ENCODE measurements around the gene SREBF1.

The SREBF1 gene

DNA sequence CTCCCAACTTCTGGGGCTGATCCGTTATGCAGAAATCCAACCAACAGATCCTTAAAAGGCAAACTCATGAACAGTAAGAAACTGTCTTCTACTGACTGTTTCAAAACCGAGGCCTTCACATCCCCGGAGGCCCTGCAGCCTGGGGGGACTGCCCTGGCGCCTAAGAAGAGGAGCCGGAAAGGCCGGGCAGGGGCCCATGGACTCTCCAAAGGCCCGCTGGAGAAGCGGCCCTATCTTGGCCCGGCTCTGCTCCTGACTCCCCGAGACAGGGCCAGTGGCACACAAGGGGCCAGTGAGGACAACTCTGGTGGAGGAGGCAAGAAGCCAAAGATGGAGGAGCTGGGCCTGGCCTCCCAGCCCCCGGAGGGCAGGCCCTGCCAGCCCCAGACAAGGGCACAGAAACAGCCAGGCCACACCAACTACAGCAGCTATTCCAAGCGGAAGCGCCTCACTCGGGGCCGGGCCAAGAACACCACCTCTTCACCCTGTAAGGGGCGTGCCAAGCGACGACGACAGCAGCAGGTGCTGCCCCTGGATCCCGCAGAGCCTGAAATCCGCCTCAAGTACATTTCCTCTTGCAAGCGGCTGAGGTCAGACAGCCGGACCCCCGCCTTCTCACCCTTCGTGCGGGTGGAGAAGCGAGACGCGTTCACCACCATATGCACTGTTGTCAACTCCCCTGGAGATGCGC lies 39.5 kb downstream of the SREBF1 start:
- H3K36me3 ChIP-seq, result peaks cover 42 to 91% (median 83%) of the 10 kb centered on the region in 11 experiments
- H3K9ac ChIP-seq, result peak overlapping the region in 7 of 11 experiments; percentile 0 to 56 (median 40); a peak in 10 of 22 replicates
- H3K27me3 ChIP-seq, result 0 out of 22 replicates have a peak, but pooled peaks cover 0 to 5% (median 0%) of the 10 kb centered on the region in 11 experiments
- H4K20me1 ChIP-seq, result peaks cover 65 to 100% (median 96%) of the 10 kb centered on the region in 11 experiments
- H3K9me3 ChIP-seq (replicated peaks in 1 of 11), result no peaks in the 10 kb centered on the region
- no peak overlapping the region for H3K4me3 ChIP-seq
- peak overlapping the region in 4 of 11 experiments; percentile 25 to 59 (median 50); a peak in 6 of 22 replicates for H3K27ac ChIP-seq
- peak overlapping the region; percentile 28 to 86 (median 70) for H3K4me2 ChIP-seq
- TF ChIP-seq Cebpa-rat (IDR thresholded peaks at IDR 0.05), result no peak
- H3K4me1 ChIP-seq, result peaks cover 20 to 75% (median 63%) of the 10 kb centered on the region in 10 experiments

DNA sequence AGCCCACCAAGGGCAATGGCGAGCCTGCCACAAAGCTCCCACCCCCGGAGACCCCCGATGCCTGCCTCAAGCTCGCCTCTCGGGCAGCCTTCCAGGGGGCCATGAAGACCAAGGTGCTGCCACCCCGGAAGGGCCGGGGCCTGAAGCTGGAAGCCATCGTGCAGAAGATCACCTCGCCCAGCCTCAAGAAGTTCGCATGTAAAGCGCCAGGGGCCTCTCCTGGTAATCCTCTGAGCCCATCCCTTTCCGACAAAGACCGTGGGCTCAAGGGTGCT lies 40.1 kb downstream of the SREBF1 start:
- Histone ChIP-seq H4K20me1 (peaks cover 70 to 100% (median 96%) of the 10 kb centered on the region in 11 experiments), H3K9me3 (replicated peaks in 1 of 11) (no peaks in the 10 kb centered on the region), H3K27me3 (0 out of 22 replicates have a peak, but pooled peaks cover 0 to 5% (median 0%) of the 10 kb centered on the region in 11 experiments), H3K4me2 (peak overlapping the region; percentile 28 to 86 (median 70); a peak in 21 of 22 replicates), H3K9ac (peak overlapping the region in 8 of 11 experiments; percentile 0 to 56 (median 38); a peak in 11 of 22 replicates), H3K27ac (peak overlapping the region in 3 of 11 experiments; percentile 25 to 59 (median 48); a peak in 5 of 22 replicates), H3K4me3 (no peak overlapping the region), H3K4me1 (peaks cover 26 to 80% (median 68%) of the 10 kb centered on the region in 10 experiments), H3K36me3 (peaks cover 42 to 86% (median 79%) of the 10 kb centered on the region in 11 experiments)
- no peak for TF ChIP-seq Cebpa-rat (IDR thresholded peaks at IDR 0.05)

DNA sequence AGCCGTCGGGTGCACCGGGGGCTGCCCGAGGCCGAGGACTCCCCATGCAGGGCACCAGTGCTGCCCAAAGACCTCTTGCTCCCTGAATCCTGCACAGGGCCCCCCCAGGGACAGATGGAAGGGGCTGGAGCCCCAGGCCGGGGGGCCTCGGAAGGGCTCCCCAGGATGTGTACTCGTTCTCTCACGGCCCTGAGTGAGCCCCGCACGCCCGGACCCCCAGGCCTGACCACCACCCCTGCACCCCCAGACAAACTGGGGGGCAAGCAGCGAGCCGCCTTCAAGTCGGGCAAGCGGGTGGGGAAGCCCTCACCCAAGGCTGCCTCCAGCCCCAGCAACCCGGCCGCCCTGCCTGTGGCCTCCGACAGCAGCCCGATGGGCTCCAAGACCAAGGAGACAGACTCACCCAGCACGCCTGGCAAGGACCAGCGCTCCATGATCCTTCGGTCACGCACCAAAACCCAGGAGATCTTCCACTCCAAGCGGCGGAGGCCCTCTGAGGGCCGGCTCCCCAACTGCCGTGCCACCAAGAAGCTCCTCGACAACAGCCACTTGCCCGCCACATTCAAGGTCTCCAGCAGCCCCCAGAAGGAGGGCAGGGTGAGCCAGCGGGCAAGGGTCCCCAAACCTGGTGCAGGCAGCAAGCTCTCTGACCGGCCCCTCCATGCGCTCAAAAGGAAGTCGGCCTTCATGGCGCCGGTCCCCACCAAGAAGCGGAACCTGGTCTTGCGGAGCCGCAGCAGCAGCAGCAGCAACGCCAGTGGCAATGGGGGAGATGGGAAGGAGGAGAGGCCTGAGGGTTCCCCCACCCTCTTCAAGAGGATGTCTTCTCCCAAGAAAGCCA lies 40.6 kb downstream of the SREBF1 start:
- H3K27me3 ChIP-seq, result 0 out of 22 replicates have a peak, but pooled peaks cover 0 to 5% (median 0%) of the 10 kb centered on the region in 11 experiments
- H3K9ac ChIP-seq, result peak overlapping the region in 7 of 11 experiments; percentile 15 to 56 (median 40); a peak in 10 of 22 replicates
- H3K36me3 ChIP-seq, result peaks cover 42 to 80% (median 75%) of the 10 kb centered on the region in 11 experiments
- no peak overlapping the region for H3K4me3 ChIP-seq
- peaks cover 31 to 86% (median 74%) of the 10 kb centered on the region in 10 experiments for H3K4me1 ChIP-seq
- no peaks in the 10 kb centered on the region for H3K9me3 ChIP-seq (replicated peaks in 1 of 11)
- peaks cover 76 to 100% (median 96%) of the 10 kb centered on the region in 11 experiments for H4K20me1 ChIP-seq
- H3K4me2 ChIP-seq, result peak overlapping the region; percentile 28 to 86 (median 70); a peak in 21 of 22 replicates
- peak overlapping the region in 3 of 11 experiments; percentile 25 to 59 (median 48); a peak in 4 of 22 replicates for H3K27ac ChIP-seq
- no peak for TF ChIP-seq Cebpa-rat (IDR thresholded peaks at IDR 0.05)

DNA sequence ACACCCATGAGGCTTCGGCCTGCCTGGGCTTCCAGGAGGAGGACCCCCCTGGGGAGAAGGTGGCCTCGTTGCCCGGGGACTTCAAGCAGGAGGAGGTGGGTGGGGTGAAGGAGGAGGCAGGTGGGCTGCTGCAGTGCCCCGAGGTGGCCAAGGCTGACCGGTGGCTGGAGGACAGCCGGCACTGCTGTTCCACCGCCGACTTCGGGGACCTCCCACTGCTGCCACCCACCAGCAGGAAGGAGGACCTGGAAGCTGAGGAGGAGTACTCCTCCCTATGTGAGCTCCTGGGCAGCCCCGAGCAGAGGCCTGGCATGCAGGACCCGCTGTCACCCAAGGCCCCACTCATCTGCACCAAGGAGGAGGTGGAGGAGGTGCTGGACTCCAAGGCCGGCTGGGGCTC lies 41.5 kb downstream of the SREBF1 start:
- no peaks in the 10 kb centered on the region for H3K9me3 ChIP-seq (replicated peaks in 1 of 11)
- H3K27ac ChIP-seq, result no peak overlapping the region
- H3K4me2 ChIP-seq, result peak overlapping the region in 8 of 11 experiments; percentile 62 to 86 (median 73); a peak in 10 of 22 replicates
- H3K36me3 ChIP-seq, result peaks cover 42 to 72% (median 66%) of the 10 kb centered on the region in 11 experiments
- no peak overlapping the region for H3K4me3 ChIP-seq
- H3K9ac ChIP-seq, result peak overlapping the region in 2 of 11 experiments; percentile 14 to 35; a peak in 1 of 22 replicates
- peaks cover 31 to 94% (median 82%) of the 10 kb centered on the region in 10 experiments for H3K4me1 ChIP-seq
- TF ChIP-seq Cebpa-rat (IDR thresholded peaks at IDR 0.05), result no peak
- peaks cover 85 to 100% (median 96%) of the 10 kb centered on the region in 11 experiments for H4K20me1 ChIP-seq
- H3K27me3 ChIP-seq, result 0 out of 22 replicates have a peak, but pooled peaks cover 0 to 5% (median 0%) of the 10 kb centered on the region in 11 experiments

DNA sequence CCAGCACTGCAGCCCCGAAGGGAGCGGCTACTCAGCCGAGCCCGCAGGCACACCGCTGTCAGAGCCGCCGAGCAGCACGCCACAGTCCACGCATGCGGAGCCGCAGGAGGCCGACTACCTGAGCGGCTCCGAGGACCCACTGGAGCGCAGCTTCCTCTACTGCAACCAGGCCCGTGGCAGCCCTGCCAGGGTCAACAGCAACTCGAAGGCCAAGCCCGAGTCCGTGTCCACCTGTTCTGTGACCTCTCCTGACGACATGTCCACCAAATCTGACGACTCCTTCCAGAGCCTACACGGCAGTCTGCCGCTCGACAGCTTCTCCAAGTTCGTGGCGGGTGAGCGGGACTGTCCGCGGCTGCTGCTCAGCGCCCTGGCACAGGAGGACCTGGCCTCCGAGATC lies 42.4 kb downstream of the SREBF1 start:
- H4K20me1 ChIP-seq, result peaks cover 94 to 100% (median 96%) of the 10 kb centered on the region in 11 experiments
- H3K9ac ChIP-seq, result no peak overlapping the region
- H3K36me3 ChIP-seq, result peaks cover 42 to 64% (median 63%) of the 10 kb centered on the region in 11 experiments
- no peak overlapping the region for H3K27ac ChIP-seq
- 0 out of 22 replicates have a peak overlapping the region, but pooled peaks of 1 of the 11 experiments have one; percentile 4 for H3K4me2 ChIP-seq
- no peak for TF ChIP-seq Cebpa-rat (IDR thresholded peaks at IDR 0.05)
- H3K9me3 ChIP-seq (replicated peaks in 1 of 11), result no peaks in the 10 kb centered on the region
- H3K27me3 ChIP-seq, result 0 out of 22 replicates have a peak, but pooled peaks cover 0 to 5% (median 0%) of the 10 kb centered on the region in 11 experiments
- no peak overlapping the region for H3K4me3 ChIP-seq
- H3K4me1 ChIP-seq, result peaks cover 31 to 97% (median 87%) of the 10 kb centered on the region in 10 experiments

DNA sequence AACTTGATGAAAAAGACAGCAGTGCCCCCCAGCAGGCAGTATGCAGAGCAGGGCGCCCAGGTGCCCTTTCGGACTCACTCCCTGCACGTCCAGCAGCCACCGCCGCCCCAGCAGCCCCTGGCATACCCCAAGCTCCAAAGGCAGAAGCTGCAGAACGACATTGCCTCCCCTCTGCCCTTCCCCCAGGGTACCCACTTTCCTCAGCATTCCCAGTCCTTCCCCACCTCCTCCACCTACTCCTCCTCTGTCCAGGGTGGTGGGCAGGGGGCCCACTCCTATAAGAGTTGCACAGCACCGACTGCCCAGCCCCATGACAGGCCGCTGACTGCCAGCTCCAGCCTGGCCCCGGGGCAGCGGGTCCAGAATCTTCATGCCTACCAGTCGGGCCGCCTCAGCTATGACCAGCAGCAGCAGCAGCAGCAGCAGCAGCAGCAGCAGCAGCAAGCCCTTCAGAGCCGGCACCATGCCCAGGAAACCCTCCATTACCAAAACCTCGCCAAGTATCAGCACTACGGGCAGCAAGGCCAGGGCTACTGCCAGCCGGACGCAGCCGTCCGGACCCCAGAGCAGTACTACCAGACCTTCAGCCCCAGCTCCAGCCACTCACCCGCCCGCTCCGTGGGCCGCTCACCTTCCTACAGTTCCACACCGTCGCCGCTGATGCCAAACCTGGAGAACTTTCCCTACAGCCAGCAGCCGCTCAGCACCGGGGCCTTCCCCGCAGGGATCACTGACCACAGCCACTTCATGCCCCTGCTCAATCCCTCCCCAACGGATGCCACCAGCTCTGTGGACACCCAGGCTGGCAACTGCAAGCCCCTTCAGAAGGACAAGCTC lies 43.2 kb downstream of the SREBF1 start:
- H3K27ac ChIP-seq, result peak overlapping the region in 3 of 11 experiments; percentile 28 to 37 (median 36); a peak in 4 of 22 replicates
- no peak overlapping the region; a peak in 1 of 20 replicates for H3K4me3 ChIP-seq
- H3K4me1 ChIP-seq, result peaks cover 31 to 97% (median 87%) of the 10 kb centered on the region in 10 experiments
- H3K9ac ChIP-seq, result peak overlapping the region in 6 of 11 experiments; percentile 27 to 48 (median 38); a peak in 8 of 22 replicates
- no peak for TF ChIP-seq Cebpa-rat (IDR thresholded peaks at IDR 0.05)
- peak overlapping the region; percentile 71 to 90 (median 82) for H3K4me2 ChIP-seq
- H3K27me3 ChIP-seq, result 0 out of 22 replicates have a peak, but pooled peaks cover 0 to 5% (median 0%) of the 10 kb centered on the region in 11 experiments
- H3K9me3 ChIP-seq (replicated peaks in 1 of 11), result no peaks in the 10 kb centered on the region
- peaks cover 95 to 100% (median 96%) of the 10 kb centered on the region in 11 experiments for H4K20me1 ChIP-seq
- peaks cover 42 to 61% (median 55%) of the 10 kb centered on the region in 11 experiments for H3K36me3 ChIP-seq

DNA sequence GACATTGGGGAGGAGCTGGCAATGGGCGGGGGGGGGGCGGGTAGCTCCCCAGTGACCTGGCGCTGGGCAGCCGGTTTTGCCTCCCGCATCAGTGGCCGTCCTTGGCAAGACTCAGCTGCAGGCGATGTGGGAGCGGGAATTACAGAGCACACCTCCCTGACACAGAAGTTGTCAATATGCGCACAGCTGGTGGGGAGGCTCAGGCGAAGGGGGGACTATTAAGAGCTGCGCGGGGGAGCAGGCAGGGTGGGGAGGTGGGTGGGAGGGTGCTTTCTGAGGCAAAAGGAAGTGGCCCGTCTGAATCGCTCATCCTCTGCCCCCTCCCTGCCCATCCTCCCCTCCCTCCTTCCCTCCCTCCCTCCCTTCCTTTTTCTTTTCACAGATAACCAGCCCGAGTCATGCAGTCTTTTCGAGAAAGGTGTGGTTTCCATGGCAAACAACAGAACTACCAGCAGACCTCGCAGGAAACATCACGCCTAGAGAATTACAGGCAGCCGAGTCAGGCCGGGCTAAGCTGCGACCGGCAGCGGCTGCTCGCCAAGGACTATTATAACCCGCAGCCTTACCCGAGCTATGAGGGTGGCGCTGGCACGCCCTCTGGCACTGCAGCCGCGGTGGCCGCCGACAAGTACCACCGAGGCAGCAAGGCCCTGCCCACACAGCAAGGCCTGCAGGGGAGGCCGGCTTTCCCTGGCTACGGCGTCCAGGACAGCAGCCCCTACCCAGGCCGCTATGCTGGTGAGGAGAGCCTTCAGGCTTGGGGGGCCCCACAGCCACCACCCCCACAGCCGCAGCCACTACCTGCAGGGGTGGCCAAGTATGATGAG lies 44.0 kb downstream of the SREBF1 start:
- peak overlapping the region in 4 of 11 experiments; percentile 6 to 37 (median 32); a peak in 4 of 22 replicates for H3K27ac ChIP-seq
- peak overlapping the region in 6 of 11 experiments; percentile 27 to 48 (median 38); a peak in 8 of 22 replicates for H3K9ac ChIP-seq
- no peaks in the 10 kb centered on the region for H3K9me3 ChIP-seq (replicated peaks in 1 of 11)
- H4K20me1 ChIP-seq, result peaks cover 95 to 100% (median 96%) of the 10 kb centered on the region in 11 experiments
- peaks cover 41 to 54% (median 47%) of the 10 kb centered on the region in 11 experiments for H3K36me3 ChIP-seq
- peaks cover 30 to 95% (median 83%) of the 10 kb centered on the region in 10 experiments for H3K4me1 ChIP-seq
- no peak overlapping the region; a peak in 1 of 20 replicates for H3K4me3 ChIP-seq
- peak overlapping the region; percentile 73 to 90 (median 82) for H3K4me2 ChIP-seq
- TF ChIP-seq Cebpa-rat (IDR thresholded peaks at IDR 0.05), result no peak
- H3K27me3 ChIP-seq, result 0 out of 22 replicates have a peak, but pooled peaks cover 0 to 5% (median 0%) of the 10 kb centered on the region in 11 experiments

Measured in BLaER1 treated with 17β-estradiol and CSF1 and Interleukin-3, amounts not matched to agents 10 nM and 100 nM (cell line).